HG03439 (cell line): ENCODE data around the gene SPRR2E.
"Not testable (repeated sequence)": the region's sequence is repeated elsewhere in the genome, so short reads cannot be mapped to it uniquely, and the experiment has no call there.

Experiments
- ATAC-seq: cut with Tn5 transposase; IDR thresholded peaks from one replicate; pipeline ENCODE4 v1.9.1; 2021; ENCODE audit warnings: mild to moderate bottlenecking, moderate library complexity; ENCODE audit not compliant: unreplicated experiment

Gene SPRR2E

GRCh38 chr1:153070243-153070642 is 24.1 kb downstream of the SPRR2E start:
- no peak for ATAC-seq

- no peak for ATAC-seq
Measured at GRCh38 chr1:153058826-153059784, 35.2 kb downstream of the SPRR2E start.

- ATAC-seq = no peak
Measured at GRCh38 chr1:153058154-153058553, 36.2 kb downstream of the SPRR2E start.

- no peak for ATAC-seq
Measured at GRCh38 chr1:153057375-153057774, 37.0 kb downstream of the SPRR2E start, which contains the start of gene SPRR2A. TSS of gene SPRR2A (minus strand) at chr1:153057512. CDS start at chr1:153056735, 777 bp downstream.

GRCh38 chr1:153056111-153056510 is 38.2 kb downstream of the SPRR2E start:
- ATAC-seq = not testable (repeated sequence)

GRCh38 chr1:153049211-153049610 is 45.1 kb downstream of the SPRR2E start:
- ATAC-seq = no peak
